ENCODE measurements around the gene LINGO1.

GRCh38 chr15:77608774-77609173 lies 23.9 kb downstream of the LINGO1 start:
- no peak for TF ChIP-seq POLR2A (IDR thresholded peaks at IDR 0.05)
- TF ChIP-seq, protein P1, sequence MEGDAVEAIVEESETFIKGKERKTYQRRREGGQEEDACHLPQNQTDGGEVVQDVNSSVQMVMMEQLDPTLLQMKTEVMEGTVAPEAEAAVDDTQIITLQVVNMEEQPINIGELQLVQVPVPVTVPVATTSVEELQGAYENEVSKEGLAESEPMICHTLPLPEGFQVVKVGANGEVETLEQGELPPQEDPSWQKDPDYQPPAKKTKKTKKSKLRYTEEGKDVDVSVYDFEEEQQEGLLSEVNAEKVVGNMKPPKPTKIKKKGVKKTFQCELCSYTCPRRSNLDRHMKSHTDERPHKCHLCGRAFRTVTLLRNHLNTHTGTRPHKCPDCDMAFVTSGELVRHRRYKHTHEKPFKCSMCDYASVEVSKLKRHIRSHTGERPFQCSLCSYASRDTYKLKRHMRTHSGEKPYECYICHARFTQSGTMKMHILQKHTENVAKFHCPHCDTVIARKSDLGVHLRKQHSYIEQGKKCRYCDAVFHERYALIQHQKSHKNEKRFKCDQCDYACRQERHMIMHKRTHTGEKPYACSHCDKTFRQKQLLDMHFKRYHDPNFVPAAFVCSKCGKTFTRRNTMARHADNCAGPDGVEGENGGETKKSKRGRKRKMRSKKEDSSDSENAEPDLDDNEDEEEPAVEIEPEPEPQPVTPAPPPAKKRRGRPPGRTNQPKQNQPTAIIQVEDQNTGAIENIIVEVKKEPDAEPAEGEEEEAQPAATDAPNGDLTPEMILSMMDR (IDR thresholded peaks at IDR 0.05): no peak
